HEK293T (cell line): ENCODE data around the gene ADSS1.

Experiments
- CTCF ChIA-PET: fragments of 350-600 bp; formaldehyde crosslinking; extraction: SDS; loops from one replicate; lab custom pipeline; 2021; ENCODE audit warnings: antibody characterized with exemption, inconsistent platforms; lab: Yijun Ruan, JAX
- POLR2A ChIA-PET: fragments of 350-600 bp; formaldehyde crosslinking; extraction: SDS; loops from one replicate; lab custom pipeline; 2020; ENCODE audit warnings: antibody characterized with exemption, inconsistent platforms; lab: Yijun Ruan, JAX
- DNase-seq: peaks from one replicate; pipeline ENCODE4 v3.0.0; 2012; ENCODE audit warnings: mixed read lengths; ENCODE audit errors: extremely low spot score
- ARNT ChIP-seq: fragments of 450-650 bp; IDR thresholded peaks from 2 replicates; pipeline ENCODE4 v1.6.1; 2017; ENCODE audit warnings: mild to moderate bottlenecking
- BHLHE40 ChIP-seq: fragments of 450-650 bp; IDR thresholded peaks from 2 replicates; pipeline ENCODE4 v1.6.1; 2016; ENCODE audit warnings: mild to moderate bottlenecking, moderate library complexity, borderline replicate concordance
- CTBP1 ChIP-seq: fragments of 450-650 bp; IDR thresholded peaks from 2 replicates; pipeline ENCODE4 v1.6.1; 2016; ENCODE audit warnings: borderline replicate concordance
- ELF4 ChIP-seq: fragments of 450-650 bp; IDR thresholded peaks from 2 replicates; pipeline ENCODE4 v1.6.1; 2017; ENCODE audit warnings: antibody characterized with exemption
- FOXA1 ChIP-seq: fragments of 450-650 bp; IDR thresholded peaks from 2 replicates; pipeline ENCODE4 v1.6.1; 2016; ENCODE audit warnings: mild to moderate bottlenecking
- FOXK2 ChIP-seq: fragments of 450-650 bp; IDR thresholded peaks from 2 replicates; pipeline ENCODE4 v1.6.1; 2016; ENCODE audit warnings: mild to moderate bottlenecking
- FOXM1 ChIP-seq: fragments of 450-650 bp; IDR thresholded peaks from 2 replicates; pipeline ENCODE4 v1.6.1; 2017; ENCODE audit warnings: mild to moderate bottlenecking, borderline replicate concordance
- HDGF ChIP-seq: fragments of 450-650 bp; IDR thresholded peaks from 2 replicates; pipeline ENCODE4 v1.6.1; 2017; ENCODE audit warnings: antibody characterized with exemption, borderline replicate concordance
- L3MBTL2 ChIP-seq: fragments of 450-650 bp; conservative IDR thresholded peaks from 2 replicates; pipeline ENCODE4 v1.6.1; 2016; ENCODE audit warnings: mild to moderate bottlenecking
- LEF1 ChIP-seq: fragments of 450-650 bp; IDR thresholded peaks from 2 replicates; pipeline ENCODE4 v1.6.1; 2017; ENCODE audit warnings: mild to moderate bottlenecking, borderline replicate concordance
- NFRKB ChIP-seq: fragments of 450-650 bp; IDR thresholded peaks from 2 replicates; pipeline ENCODE4 v1.6.1; 2016; ENCODE audit warnings: mild to moderate bottlenecking, moderate library complexity
- PKNOX1 ChIP-seq: fragments of 450-650 bp; IDR thresholded peaks from 2 replicates; pipeline ENCODE4 v1.6.1; 2016
- SP1 ChIP-seq: fragments of 450-650 bp; IDR thresholded peaks from 2 replicates; pipeline ENCODE4 v1.6.1; 2017
- SUZ12 ChIP-seq: fragments of 450-650 bp; IDR thresholded peaks from 2 replicates; pipeline ENCODE4 v1.6.1; 2016; ENCODE audit warnings: mild to moderate bottlenecking
- TARDBP ChIP-seq: fragments of 450-650 bp; IDR thresholded peaks from 2 replicates; pipeline ENCODE4 v1.6.1; 2016
- ZNF384 ChIP-seq: fragments of 450-650 bp; IDR thresholded peaks from 2 replicates; pipeline ENCODE4 v1.6.1; 2016

Gene ADSS1

DNA sequence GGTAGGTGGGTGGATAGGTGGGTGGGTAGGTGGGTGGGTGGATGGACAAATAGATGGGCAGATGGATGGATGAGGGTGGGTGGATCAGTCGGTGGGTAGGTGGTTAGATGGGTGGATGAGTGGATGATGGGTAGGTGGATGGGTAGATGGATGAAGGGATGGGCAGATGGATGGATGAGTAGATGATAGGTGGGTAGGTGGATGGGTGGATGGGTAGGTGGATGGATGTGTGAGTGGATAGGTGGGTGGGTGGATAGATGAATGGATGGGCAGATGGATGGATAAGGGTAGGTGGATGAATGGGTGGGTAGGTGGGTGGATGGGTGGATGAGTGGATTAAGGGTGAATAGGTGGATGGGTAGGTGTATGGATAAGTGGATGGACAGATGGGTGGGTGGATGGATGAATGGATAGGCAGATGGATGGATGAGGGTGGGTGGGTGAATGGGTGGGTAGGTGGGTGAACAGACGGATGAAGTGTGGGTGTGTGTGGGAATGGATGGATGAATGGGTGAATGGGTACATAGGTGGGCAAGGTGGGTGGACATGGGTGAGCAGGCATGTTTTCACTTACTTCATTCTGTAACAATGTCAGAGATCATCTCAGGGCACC is 37.9 kb upstream of the ADSS1 start:
- POLR2A ChIA-PET, result interaction anchor here (3.0 kb wide), 1 partner anchor 8 kb away, joined by 21 read pairs; no protein-coding TSS in a partner anchor
- DNase-seq, result no peak
- TF ChIP-seq L3MBTL2 (no peak), ARNT (no peak), FOXM1 (no peak), LEF1 (no peak), TARDBP (no peak), FOXA1 (no peak), SP1 (no peak), HDGF (no peak), BHLHE40 (no peak), PKNOX1 (no peak), NFRKB (no peak), FOXK2 (no peak), SUZ12 (no peak), ELF4 (no peak), CTBP1 (no peak)
- CTCF ChIA-PET, result no interaction called here

- no peak for TF ChIP-seq ARNT
- no peak for TF ChIP-seq FOXM1
- TF ChIP-seq FOXK2, result no peak
- no peak for TF ChIP-seq CTBP1
- TF ChIP-seq NFRKB, result no peak
- TF ChIP-seq SUZ12, result no peak
- no peak for TF ChIP-seq SP1
- no peak for TF ChIP-seq ZNF384
- no peak for TF ChIP-seq L3MBTL2
- no peak for TF ChIP-seq HDGF
- TF ChIP-seq BHLHE40, result no peak
- no peak for TF ChIP-seq PKNOX1
- no peak for TF ChIP-seq TARDBP
- no peak for TF ChIP-seq FOXA1
- no peak for TF ChIP-seq LEF1
- no peak for TF ChIP-seq ELF4
- DNase-seq, result no peak
- ChIA-PET POLR2A (interaction anchor here (3.0 kb wide), 1 partner anchor 9 kb away, joined by 21 read pairs; no protein-coding TSS in a partner anchor), CTCF (no interaction called here)
These were observed 37.2 kb upstream of the ADSS1 start for GRCh38 chr14:104686624-104687517.

DNA sequence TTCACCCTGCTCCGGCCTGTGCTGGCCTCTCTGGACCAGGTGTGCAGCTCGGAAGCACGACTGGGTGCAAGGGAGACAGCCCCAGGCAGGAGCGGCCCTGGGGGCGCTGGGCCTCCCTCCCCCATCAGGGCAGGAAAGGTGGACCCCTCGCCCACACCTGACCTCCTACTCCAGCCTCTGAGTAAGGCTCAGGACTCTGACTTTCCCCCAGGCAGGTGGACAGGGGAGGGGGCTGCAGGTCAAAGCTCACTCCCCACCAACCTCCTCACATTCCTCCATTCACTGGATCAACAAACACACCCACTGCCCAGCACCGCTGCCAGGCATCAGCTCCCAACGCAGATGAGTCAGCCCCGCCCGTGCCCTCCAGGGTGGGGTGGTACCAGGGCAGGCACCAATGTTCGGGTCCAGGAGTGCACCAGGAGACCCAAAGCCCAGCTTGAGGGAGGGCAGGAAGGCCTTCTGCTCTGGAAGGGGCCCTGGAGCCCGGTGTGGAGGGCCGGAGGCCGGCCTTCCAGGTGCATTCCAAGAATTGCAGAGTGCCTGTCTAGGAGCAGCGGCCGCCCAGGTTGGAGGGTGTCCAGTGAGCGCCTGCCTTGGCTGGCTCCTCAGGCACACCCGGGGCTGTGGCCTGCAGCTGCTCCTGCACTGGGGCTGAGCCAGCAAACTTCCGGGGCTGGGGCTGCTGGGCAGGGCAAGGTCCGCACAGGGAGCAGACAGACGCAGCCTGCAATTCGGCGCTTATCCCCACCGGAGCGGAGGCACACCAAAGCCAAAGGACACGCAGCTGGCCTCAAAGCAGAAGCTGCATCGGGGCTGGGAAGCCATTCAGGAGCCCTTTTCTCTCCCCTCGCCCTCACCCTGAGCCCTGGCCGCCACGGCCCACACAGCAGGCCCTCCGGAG is 36.2 kb upstream of the ADSS1 start:
- POLR2A ChIA-PET, result interaction anchor here (3.0 kb wide), 1 partner anchor 10 kb away, joined by 21 read pairs; no protein-coding TSS in a partner anchor
- TF ChIP-seq ELF4, result no peak
- TF ChIP-seq SUZ12, result no peak
- no peak for TF ChIP-seq NFRKB
- TF ChIP-seq ZNF384, result no peak
- TF ChIP-seq L3MBTL2, result no peak
- no peak for TF ChIP-seq CTBP1
- no peak for TF ChIP-seq FOXK2
- TF ChIP-seq TARDBP, result no peak
- no peak for TF ChIP-seq LEF1
- TF ChIP-seq FOXM1, result no peak
- DNase-seq, result no peak
- CTCF ChIA-PET, result interaction anchor here (0.6 kb wide), 2 partner anchors 400 to 719 kb away, joined by 3 to 7 read pairs; no protein-coding TSS in a partner anchor

GRCh38 chr14:104688505-104689108 is 35.4 kb upstream of the ADSS1 start:
- DNase-seq, result no peak
- TF ChIP-seq SUZ12 (no peak), PKNOX1 (no peak), L3MBTL2 (no peak), FOXA1 (no peak), ELF4 (no peak), LEF1 (no peak), ARNT (no peak), NFRKB (no peak)
- ChIA-PET CTCF (no interaction called here), POLR2A (interaction anchor here (3.0 kb wide), 1 partner anchor 11 kb away, joined by 21 read pairs; no protein-coding TSS in a partner anchor)
